Measurements from ENCODE around the gene CRIP1. TPM values are rescaled to one million over a fixed set of nuclear protein-coding genes. Genes with fewer than 3 reads are reported as not detected.

Gene CRIP1
- total RNA-seq, 4 donors from 2014 or later = 8.2 to 35.6 (median 24.7) TPM

GRCh38 chr14:105536691-105537579, 50.2 kb downstream of the CRIP1 start:
- Histone ChIP-seq H3K27me3 (peaks cover 0 to 61% (median 0%) of the 10 kb centered on the region in 4 donors), H3K4me1 (peaks cover 0 to 6% (median 0%) of the 10 kb centered on the region in 3 donors), H3K27ac (no peak overlapping the region), H3K4me3 (no peak overlapping the region), H3K36me3 (no peaks in the 10 kb centered on the region), H3K9me3 (no peaks in the 10 kb centered on the region)
- intact Hi-C loops (cut with DNase I) = no loop called here
- TF ChIP-seq POLR2A (IDR thresholded peaks at IDR 0.05) = no peak
- TF ChIP-seq CTCF (IDR thresholded peaks at IDR 0.05) = no peak
- no peak for DNase-seq
- 61% methylated on average over 25 to 33 of the region's 34 CpGs for WGBS, 2 donors

GRCh38 chr14:105537580-105538474, 51.1 kb downstream of the CRIP1 start:
- no peak overlapping the region for H3K4me3 ChIP-seq
- TF ChIP-seq POLR2A (IDR thresholded peaks at IDR 0.05) (no peak), CTCF (IDR thresholded peaks at IDR 0.05) (peak; percentile 85 to 97 (median 91))
- H3K4me1 ChIP-seq = peaks cover 0 to 6% (median 0%) of the 10 kb centered on the region in 3 donors
- intact Hi-C loops (cut with DNase I) = no loop called here
- 27 to 43% methylated on average over 9 to 14 of the region's 30 CpGs for WGBS, 2 donors
- no peaks in the 10 kb centered on the region for H3K9me3 ChIP-seq
- peaks cover 0 to 57% (median 0%) of the 10 kb centered on the region in 4 donors for H3K27me3 ChIP-seq
- no peak for DNase-seq
- no peaks in the 10 kb centered on the region for H3K36me3 ChIP-seq
- no peak overlapping the region for H3K27ac ChIP-seq

Other genes with a start within 250 kb of the CRIP1 start
- gene BTBD6, start 238.4 kb upstream of the CRIP1 start, total RNA-seq = 10 to 100 TPM; 41.0 to 52.7 (median 46.9) TPM
- 10 to 100 TPM; 22.2 to 37.9 (median 26.2) TPM for gene BRF1, start 185.9 kb upstream of the CRIP1 start, total RNA-seq
- gene PACS2, start 172.1 kb upstream of the CRIP1 start, total RNA-seq = 10 to 100 TPM; 20.2 to 42.3 (median 30.9) TPM
- under 1 TPM in 1 of 4 donors, not detected in 3; 0.57 TPM for gene TEX22, start 88.3 kb upstream of the CRIP1 start, total RNA-seq
- 10 to 100 TPM; 19.9 to 64.7 (median 39.6) TPM for gene MTA1, start 67.1 kb upstream of the CRIP1 start, total RNA-seq
- 100 to 1,000 TPM in 2 of 4 donors, 10 to 100 TPM in 2; 44.2 to 118 (median 80.7) TPM for gene CRIP2, start 12.1 kb upstream of the CRIP1 start, total RNA-seq
- gene TEDC1, start 4.4 kb downstream of the CRIP1 start, total RNA-seq = 10 to 100 TPM in 1 of 4 donors, 1 to 10 TPM in 3; 7.1 to 12.8 (median 7.6) TPM
- gene TMEM121, start 39.7 kb downstream of the CRIP1 start, total RNA-seq = 1 to 10 TPM in 3 of 4 donors, under 1 TPM in 1; 0.61 to 2.1 (median 1.6) TPM

All from esophagus squamous epithelium (tissue), 5 donors.